ENCODE results near the gene KLHDC4.

DNA sequence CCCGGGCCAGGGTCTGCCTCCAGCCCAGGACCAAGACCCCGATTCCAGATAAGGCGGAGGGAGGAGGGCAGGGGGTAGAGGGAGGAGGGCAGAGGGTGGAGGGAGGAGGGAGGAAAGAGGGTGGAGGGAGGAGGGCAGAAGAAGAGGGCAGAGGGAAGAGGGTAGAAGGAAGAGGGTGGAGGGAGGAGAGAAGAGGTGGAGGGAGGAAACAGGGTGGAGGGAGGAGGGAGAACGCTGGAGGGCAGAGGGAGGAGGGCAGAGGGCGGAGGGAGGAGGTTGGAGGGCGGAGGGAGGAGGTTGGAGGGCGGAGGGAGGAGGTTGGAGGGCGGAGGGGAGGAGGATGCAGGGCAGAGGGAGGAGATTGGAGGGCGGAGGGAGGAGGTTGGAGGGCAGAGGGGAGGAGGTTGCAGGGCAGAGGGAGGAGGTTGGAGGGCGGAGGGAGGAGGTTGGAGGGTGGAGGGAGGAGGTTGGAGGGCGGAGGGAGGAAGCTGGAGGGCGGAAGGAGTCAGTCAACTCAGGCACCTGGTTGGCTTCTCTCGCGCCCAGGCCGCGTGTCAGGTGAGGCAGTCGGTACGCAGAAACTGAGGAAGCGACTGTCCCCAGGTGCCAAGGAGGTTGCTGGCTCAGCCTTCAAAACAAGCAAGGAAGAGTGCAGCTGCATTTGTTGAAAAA is 65.2 kb downstream of the KLHDC4 start:
- TF ChIP-seq YY1 (IDR thresholded peaks at IDR 0.05; ENCODE audit: insufficient read depth, insufficient read length) (no peak), SUZ12 (IDR thresholded peaks at IDR 0.05; ENCODE audit: extremely low read depth, insufficient read depth, insufficient read length) (no peak)

All from NT2/D1 (cell line).